Astrocyte (in vitro differentiated cells and primary cell): ENCODE data around the gene ATP5F1B.

Source experiments
- CTCF ChIP-seq: IDR thresholded peaks from 2 replicates; pipeline ENCODE4 v1.5.1; 2011; ENCODE audit warnings: low read depth, mild to moderate bottlenecking, inconsistent platforms, low read length, moderate library complexity; ENCODE audit not compliant: insufficient read depth
- EZH2 ChIP-seq: IDR thresholded peaks from 2 replicates; pipeline ENCODE4 v1.6.1; 2012; ENCODE audit warnings: mild to moderate bottlenecking, low read length, inconsistent platforms; ENCODE audit not compliant: insufficient read depth

GRCh38 chr12:56593909-56594621 lies 51.7 kb downstream of the ATP5F1B start:
- TF ChIP-seq CTCF: peak; percentile 84
- TF ChIP-seq EZH2: no peak
